HG03354 (cell line): ENCODE results near the gene RFPL2.
"Not testable (repeated sequence)": the region's sequence is repeated elsewhere in the genome, so short reads cannot be mapped to it uniquely, and the experiment has no call there.

Experiments
- ATAC-seq: cut with Tn5 transposase; IDR thresholded peaks from one replicate; pipeline ENCODE4 v1.9.1; 2021; ENCODE audit warnings: mild to moderate bottlenecking; ENCODE audit not compliant: unreplicated experiment, poor library complexity, severe bottlenecking

RFPL2 gene

DNA sequence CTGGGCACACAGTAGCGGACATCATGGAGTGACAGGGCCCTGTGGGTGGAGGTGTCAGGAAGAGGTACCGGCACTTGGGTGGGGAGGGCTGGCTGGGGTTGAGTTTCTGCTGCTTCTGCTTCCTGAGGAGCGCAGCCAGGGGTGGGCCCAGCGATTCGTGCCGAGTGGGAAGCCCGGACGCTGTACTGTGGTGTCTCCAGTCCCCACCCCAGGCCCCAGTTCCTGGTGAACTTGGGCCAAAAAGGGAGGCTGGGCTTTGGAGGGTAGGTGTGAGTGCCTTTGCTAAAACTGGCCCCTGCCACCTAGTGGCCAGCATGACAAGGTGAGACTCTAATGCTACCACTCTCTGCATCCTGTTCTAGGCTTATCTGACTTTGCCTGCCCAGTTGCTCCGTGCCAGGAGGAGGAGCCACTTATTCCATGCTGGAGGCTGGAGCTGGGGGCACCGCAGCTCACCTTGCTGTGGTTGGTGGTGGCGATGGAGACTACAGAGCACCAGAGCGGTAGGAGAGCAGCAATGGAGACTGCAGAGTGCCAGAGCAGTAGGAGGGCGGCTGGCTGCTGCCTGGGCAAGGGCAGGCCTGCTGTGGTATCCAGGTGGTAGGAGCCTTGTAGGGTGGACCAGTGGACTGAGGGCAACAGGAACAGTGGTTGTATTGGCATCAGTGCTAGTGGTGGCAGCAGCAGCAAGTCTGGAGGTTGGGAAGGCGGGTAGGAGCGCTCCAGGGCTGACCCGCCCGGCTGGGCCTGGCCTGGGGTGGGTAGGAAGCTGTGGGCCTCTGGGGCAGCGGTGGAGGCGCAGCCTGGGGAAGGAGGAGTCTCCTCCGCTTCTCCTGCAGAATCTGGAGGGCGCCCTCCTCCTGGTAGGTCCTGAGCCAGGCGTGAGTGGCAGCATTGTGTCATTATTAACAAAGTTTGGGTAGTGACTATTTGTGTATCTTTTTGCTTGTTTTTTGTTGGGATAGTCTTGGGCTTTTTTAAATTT, 2.2 kb upstream of the RFPL2 start:
- no peak for ATAC-seq

DNA sequence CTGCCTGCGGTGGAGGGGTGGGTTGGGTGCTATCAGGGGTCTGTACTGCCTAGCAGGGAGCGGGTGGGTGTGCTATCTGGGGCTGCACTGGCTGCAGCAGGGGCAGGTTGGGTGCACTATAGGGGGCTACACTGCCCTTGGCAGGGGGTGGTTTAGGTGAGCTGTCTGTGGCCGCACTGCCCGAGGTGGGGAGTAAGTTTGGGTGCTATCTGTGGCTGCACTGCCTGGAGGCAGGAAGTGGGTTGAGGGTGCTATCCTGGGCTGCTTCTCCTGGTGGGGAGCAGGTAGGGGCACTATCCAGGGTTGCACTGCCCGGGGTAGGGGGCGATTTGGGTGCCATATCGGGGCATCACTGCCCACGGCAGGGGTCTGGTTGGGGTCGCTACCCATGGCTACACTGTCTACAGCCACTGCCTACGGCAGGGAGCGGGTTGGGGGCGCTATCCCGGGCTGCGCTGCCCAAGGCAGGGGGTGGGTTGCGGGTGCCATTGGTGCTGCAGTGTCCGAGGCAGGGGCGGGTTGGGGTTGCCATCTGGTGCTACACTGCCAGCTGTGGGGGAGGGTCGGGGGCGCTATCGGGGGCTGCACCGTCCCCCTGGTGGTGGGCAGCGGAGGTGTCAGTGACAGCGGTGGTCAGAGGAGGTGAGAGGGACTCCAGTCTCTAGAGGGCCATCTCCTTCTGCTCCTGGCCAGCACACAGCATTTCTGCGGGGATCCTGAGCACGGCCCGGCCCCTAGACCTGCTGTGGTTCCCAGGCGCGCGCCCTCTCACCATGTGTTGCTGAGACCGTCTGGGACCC, 1.3 kb upstream of the RFPL2 start:
- ATAC-seq: no peak

DNA sequence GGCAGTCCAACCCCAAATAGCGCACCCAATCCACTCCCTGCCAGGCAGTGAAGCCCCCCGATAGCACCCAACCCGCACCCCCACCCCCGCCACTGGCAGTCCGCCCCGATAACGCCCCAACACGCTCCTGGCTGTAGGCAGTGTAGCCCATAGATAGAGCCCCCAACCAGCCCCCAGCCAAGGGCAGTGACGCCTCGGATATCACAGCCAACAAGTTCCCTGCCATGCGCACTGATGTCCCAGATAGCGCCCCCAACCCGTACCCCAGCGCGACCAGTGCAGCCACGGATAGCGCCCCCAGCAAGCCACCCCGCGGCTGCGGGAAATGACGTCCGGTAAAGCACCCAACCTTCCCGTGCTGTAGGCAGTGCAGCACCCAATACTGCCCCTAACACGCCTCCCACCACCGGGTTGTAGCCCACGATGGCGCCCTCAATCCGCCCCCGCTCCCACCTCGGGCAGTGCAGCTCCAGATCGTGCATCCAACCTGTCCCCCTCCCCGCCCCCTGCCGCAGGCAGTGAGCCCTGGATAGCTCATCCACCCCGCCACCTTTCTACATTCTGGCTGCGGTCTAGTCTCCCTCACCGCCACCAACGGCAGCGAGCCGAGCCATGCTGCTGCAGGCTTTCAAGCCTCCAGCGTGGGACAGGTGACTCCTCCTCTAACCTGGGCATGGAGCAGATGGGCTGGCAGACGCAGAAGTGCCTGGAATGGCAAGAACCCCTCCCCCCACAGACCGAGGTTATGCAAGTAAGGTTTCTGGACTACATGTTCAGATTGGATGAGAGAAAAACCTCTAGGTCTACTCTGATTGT, 625 bp downstream of the RFPL2 start:
- no peak for ATAC-seq

DNA sequence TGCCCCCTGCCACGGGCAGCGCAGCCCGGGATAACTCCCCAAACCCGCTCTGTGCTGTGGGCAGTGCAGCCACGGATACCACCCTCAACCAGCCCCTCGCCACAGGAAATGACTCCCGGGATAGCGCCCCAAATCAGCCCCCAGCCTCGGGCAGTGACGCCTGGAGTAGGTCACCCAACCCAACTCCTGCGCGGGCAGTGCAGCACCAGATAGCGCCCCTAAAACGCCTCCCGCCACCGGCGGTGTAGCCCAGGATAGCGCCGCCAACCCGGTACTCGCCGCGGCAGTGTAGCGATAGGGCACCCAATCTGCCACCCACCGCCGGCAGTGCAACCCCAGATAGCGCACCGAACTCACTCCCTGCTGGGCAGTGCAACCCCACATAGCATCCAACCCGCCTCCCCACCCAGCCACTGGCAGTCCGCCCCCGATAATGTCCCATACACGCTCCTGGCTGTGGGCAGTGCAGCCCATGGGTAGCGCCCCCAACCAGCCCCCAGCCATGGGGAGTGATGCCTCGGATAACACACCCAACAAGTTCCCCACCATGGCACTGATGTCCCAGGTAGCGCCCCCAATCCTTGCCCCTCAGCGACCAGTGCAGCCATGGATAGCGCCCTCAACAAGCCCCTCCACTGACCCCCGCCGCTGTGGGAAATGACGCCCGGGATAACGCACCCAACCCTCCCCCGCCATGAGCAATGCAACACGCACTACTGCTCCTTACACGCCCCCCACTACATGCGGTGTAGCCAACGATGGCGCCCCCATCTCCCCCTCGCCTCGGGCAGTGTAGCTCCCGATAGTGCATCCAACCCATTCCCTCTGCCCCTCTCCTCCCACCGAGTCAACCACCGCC, 1.5 kb downstream of the RFPL2 start:
- no peak for ATAC-seq

DNA sequence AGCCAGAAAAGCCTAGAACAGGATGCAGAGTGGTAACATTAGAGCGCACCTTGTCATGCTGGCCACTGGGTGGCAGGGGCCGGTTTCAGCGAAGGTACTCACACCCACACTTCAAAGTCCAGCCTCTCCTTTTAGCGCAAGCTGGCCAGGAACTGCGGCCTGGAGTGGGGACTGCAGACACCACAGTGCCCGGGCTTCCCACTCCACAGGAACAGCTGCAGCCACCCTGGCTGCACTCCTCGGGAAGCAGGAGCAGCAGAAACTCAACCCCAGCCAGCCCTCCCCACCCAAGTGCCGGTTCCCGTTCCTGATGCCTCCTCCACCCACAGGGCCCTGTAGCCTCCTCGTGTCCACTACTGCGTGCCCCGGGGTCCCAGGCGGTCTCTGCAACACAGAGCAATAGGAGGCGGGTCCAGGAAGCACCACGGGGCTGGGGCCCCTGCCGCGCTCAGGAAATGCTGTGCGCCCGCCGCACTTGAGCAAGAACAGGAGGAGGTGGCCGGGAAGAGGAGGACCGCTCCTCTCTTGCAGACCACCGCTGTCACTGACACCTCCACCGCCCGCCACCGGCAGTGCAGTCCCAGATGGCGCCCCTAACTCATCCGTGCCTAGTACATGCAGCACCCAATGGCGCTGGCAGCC, 2.2 kb downstream of the RFPL2 start:
- ATAC-seq: no peak

DNA sequence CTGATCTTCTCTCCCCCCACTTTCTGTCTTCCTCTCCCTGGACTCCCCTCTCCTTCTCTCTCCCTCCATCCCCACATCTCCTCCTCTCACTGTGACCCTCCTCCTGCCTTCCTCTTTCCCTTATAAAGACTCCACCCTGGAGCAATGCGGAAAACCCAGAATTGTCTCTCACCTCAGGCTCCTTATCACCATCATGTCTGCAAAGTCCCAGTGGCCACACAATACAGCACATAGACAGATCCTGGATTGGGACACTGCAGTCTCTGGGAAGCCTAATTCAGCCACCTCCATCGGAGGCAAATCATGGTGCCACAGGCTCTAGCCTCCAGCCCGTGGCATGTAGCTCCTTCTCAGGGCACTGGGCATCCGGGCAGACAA, 2.7 kb downstream of the RFPL2 start:
- no peak for ATAC-seq

DNA sequence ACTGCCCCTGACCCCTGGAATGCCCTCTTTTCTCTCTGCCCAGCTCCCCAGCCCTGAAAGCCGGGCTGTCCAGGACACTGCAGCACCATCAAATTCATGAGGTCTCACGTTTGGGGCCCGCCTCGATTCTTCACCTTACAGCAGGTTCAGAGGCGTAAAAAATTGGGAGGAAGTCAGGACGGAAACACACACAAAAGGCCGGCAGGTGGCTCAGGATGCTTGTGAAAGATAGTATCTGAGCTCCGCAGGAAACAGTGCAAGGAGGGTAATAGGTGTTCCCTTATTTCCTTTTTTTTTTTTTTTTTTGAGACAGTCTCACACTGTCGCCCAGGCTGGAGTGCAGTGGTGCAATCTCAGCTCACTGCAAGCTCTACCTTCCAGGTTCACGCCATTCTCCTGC, 4.1 kb downstream of the RFPL2 start:
- no peak for ATAC-seq

DNA sequence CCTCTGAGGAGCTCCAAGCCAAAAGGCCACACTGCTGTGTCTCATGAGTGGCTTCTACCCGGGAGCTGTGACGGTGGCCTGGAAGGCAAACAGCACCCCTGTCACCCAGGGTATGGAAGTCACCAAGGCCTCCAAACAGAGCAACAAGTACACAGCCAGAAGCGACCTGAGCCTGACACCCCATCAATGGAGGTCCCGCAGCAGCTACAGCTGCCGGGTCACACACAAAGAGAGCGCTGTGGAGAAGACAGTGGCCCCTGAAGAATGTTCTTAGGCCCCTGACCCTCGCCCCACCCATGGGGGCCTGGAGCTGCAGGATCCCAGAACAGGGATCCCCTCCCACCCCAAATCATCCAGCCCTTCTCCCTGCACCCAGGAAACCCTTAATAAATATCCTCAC, 4.9 kb downstream of the RFPL2 start:
- ATAC-seq: no peak

DNA sequence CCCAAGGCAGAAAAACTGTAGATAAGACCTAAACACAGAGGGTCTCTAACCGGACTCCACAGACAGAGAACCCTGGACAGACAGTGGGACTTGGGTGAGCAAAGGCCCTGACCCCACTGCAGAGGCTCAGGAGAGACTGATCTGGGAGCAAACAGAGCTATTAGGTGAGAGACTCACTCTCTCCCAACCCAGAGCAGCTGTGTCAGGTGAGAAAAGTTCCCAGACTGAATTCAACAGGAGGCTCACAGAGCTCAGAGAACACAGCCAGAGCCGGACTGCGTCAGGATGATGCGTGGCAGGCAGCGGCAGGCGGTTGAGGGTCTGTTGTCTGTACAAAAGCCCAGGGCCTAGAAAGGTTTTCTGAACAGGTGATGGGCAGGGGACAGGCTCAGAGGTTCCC, 5.5 kb downstream of the RFPL2 start:
- ATAC-seq: no peak

DNA sequence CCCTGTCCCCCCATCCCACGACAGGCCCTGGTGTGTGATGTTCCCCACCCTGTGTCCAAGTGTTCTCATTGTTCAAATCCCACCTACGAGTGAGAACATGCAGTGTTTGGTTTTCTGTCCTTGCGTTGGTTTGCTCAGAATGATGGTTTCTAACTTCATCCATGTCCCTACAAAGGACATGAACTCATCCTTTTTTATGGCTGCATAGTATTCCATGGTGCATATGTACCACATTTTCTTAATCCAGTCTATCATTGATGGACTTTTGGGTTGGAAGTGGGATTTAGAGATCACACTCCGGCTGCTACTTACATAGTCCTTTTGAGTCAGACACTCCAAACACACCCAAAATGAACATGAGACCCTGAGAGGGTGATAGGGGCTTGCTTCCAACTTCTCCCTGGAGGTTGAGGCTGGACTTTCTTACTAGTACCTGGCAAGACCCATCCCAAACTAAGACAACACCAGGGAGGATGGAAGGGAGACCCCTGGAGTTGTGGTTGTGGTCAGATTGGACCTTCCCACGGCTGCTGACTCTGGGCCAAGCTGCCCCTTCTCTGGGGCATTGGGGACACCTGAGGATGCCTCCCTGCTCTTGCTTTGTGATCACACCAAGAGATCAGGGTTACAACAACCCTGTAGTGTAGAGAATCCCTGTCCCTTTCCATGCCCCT, 7.2 kb downstream of the RFPL2 start:
- not testable (repeated sequence) for ATAC-seq

DNA sequence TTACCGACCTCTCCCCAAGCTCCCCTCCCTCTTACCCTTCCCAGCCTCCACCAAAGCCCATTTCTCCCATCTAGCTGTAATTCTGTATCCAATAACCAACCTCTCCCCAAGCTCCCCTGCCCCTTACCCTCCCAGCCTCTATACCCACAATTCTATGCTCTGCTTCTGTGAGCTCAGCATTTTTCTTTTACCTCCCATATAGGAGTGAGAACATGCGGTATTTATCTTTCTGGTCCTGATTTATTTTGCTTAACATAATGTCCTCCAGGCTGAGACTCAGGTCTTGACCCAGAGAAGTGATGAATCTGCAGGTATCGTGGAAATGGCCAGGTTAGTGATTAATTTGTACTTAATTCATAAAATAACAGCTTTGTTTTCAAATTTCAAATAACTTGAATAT, 9.0 kb downstream of the RFPL2 start:
- ATAC-seq: not testable (repeated sequence)

DNA sequence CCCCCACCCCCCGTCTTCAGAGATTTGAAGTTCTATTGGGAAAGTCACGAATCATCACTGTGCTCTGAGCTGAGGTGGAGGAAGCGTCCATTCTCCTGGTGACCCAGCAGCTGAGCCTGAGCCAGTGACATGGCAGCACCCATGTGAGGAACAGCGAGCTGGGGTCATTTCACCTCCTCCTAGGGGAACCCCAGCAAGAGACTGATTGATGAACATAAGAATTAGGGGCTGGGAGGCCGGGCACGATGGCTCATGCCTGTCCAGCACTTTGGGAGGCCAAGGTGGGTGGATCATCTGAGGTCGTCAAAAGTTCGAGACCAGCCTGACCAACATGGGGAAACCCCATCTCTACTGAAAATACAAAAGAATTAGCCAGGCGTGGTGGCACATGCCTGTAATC, 11.5 kb downstream of the RFPL2 start:
- ATAC-seq: not testable (repeated sequence)

DNA sequence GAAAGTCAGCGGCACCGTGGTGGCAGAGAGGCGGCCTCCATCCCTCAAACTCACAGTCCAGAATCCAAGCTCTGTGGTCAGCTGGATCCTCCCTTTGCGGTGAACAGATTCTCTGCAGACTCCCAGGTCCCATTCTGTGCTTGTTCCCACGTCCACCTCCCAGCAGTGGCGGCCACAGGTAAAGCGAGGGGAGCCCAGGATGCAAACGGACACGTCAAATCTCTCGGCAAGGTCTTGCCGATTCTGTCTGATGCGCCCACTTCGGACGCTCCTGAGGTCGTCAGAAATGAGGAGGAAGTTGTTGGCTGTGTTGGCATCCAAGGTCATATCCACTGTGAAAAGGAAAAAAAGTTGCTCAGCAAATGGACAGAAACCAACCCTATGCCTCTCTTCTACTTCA, 13.9 kb downstream of the RFPL2 start:
- not testable (repeated sequence) for ATAC-seq

DNA sequence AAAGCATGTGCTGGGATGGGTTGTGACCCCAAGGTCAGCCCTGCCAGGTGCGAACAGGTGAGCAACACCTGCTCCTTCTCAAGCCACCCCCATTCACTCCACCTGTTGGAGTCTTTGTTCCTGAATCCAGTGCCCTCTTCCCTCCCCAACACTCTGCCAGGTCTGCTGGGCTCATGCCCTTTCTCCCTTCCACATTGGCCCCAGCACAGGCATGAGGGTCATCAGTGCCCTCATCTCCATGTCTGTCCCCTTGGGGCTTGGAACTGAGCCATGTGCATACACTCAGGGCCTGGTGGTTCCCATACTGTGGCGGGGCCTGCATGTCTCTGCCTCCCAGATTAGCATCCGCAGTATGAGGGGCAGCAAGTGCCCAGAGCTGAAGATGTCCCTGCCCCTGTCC, 19.1 kb downstream of the RFPL2 start:
- ATAC-seq: no peak

DNA sequence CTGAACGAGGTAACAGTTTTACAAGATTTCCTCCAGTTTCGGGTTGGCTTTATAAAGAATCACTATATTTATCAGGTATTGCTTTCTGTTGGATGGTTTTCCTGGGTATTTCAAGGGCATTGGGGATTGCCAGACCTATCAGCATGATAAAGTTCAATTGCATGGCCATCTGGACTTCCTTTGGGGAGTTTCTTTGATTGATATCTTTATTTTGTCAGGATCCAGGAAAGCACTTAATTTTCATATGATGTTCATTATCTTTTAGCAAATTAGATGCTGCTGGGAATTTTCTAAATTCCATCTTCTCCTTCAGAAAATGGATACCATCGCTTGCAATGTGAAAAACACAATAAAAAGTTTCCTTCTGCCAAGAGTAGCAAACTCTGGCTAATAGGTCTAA, 21.2 kb downstream of the RFPL2 start:
- no peak for ATAC-seq

DNA sequence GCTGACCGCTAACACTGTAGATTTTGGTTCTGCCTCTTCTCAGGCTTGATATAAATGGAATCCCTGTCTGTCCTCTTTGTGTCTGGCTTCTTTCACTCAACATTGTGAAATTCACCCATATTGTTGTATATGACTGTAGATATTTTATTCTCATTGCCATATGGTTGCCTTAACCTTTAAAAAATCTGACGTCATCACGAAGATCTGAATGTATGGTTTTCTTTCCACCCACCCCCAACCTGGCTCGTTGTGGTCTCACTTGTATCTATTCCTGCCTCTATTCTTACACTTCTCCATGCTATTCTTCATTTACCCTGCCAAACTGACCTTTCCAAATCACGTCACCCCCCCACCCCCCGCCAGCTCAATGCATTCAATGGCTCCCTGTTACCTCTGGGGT, 23.8 kb downstream of the RFPL2 start:
- no peak for ATAC-seq

DNA sequence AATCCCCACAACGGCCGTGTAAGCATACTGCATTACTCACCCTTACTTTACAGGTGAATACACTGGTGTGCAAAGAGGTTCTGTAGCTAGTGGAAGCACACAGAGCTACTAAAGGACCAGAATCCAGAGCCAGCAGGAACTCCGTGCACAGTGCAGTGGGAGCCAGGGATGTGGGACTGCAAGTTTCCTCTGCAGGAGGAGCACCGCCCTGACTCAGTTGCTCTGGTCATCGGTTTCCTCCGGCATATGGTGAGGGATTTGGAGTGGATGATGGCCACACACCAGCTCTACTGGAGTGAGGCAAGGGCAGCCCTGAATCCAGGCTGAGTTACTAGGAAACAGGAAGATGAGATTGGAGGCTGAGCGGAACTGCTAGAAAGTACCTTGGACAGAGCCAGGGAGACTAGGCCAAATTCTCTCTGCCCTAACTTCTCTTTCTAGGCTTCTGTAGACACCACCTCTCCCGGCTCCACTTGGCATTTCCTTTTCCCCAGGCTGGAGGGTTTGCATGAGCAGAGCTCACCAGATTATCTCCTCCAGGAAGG, 27.6 kb downstream of the RFPL2 start:
- no peak for ATAC-seq
